Fibroblast of lung (primary cell): ENCODE measurements around the gene DOCK8. TPM values are rescaled to one million over a fixed set of nuclear protein-coding genes. Genes with fewer than 3 reads are reported as not detected.

Experiments used
- DNase-seq, 2 donors: peaks; one replicate each; pipeline versions ENCODE4 v3.0.0 to v3.0.0-alpha.2; 2010; ENCODE audit warnings: low read depth in 2 of 2
- H2AFZ ChIP-seq: 2 replicates; pipeline ENCODE4 v1.5.1; 2012; ENCODE audit warnings: low read length, control low read depth, inconsistent platforms
- H3K27ac ChIP-seq: 2 replicates; pipeline ENCODE4 v1.5.1; 2011; ENCODE audit warnings: low read length, control low read depth; ENCODE audit not compliant: insufficient read depth
- H3K27me3 ChIP-seq: 2 replicates; pipeline ENCODE4 v1.5.1; 2011; ENCODE audit warnings: mild to moderate bottlenecking, low read length; ENCODE audit not compliant: control insufficient read depth, insufficient read depth
- H3K36me3 ChIP-seq: 2 replicates; pipeline ENCODE4 v1.5.1; 2011; ENCODE audit warnings: low read length; ENCODE audit not compliant: control insufficient read depth, insufficient read depth
- H3K4me1 ChIP-seq: 2 replicates; pipeline ENCODE4 v1.5.1; 2011; ENCODE audit warnings: low read length; ENCODE audit not compliant: control insufficient read depth, insufficient read depth; ENCODE audit errors: extremely low read depth
- H3K4me2 ChIP-seq: 2 replicates; pipeline ENCODE4 v1.5.1; 2011; ENCODE audit warnings: low read length, control low read depth; ENCODE audit not compliant: insufficient read depth; ENCODE audit errors: extremely low read depth
- H3K4me3 ChIP-seq, 4 experiments: fragments of 200-600 bp in 1 of 4; sonication (generic) in 1 of 4; replicated peaks in 1 of 4; 2 replicates each; pipeline ENCODE4 v1.5.1; 2011 to 2016; ENCODE audit warnings: low read length in 4 of 4, low read depth in 3 of 4, mild to moderate bottlenecking in 3 of 4, control low read depth in 2 of 4, inconsistent platforms in 1 of 4, mixed read lengths in 1 of 4; ENCODE audit not compliant: insufficient read depth in 1 of 4; ENCODE audit errors: control extremely low read depth in 1 of 4
- H3K79me2 ChIP-seq: 2 replicates; pipeline ENCODE4 v1.5.1; 2012; ENCODE audit warnings: mild to moderate bottlenecking, low read length, inconsistent platforms; ENCODE audit not compliant: control insufficient read depth, insufficient read depth
- H3K9ac ChIP-seq: 2 replicates; pipeline ENCODE4 v1.5.1; 2011; ENCODE audit warnings: mild to moderate bottlenecking, low read length, control low read depth; ENCODE audit not compliant: insufficient read depth
- H3K9me3 ChIP-seq: 2 replicates; pipeline ENCODE4 v1.5.1; 2012; ENCODE audit warnings: low read depth, low read length; ENCODE audit not compliant: control insufficient read depth, insufficient read depth
- H4K20me1 ChIP-seq: 2 replicates; pipeline ENCODE4 v1.5.1; 2011; ENCODE audit warnings: low read length; ENCODE audit not compliant: control insufficient read depth, insufficient read depth; ENCODE audit errors: extremely low read depth
- CTCF ChIP-seq, 2 donors: IDR thresholded peaks in 1 of 2; conservative IDR thresholded peaks in 1 of 2; 1 replicate in 1 of 2; 2 replicates in 1 of 2; pipeline ENCODE4 v1.5.1; 2011 to 2012; ENCODE audit warnings: low read length in 2 of 2, control low read depth in 1 of 2, inconsistent platforms in 1 of 2, low read depth in 1 of 2, mild to moderate bottlenecking in 1 of 2
- EZH2 ChIP-seq: IDR thresholded peaks from 2 replicates; pipeline ENCODE4 v1.5.1; 2012; ENCODE audit warnings: low read length, control low read depth, mild to moderate bottlenecking; ENCODE audit errors: missing control alignments
- polyA plus RNA-seq, 2 donors: library from polyadenylated mRNA; depleted of rRNA in 1 of 2; stranded (reverse) in 1 of 2; unstranded in 1 of 2; fragments of >200 nt; gene quantifications; 2 replicates each; pipeline ENCODE4 v1.2.1, GENCODE V29; 2011 to 2012; ENCODE audit warnings: missing spikeins in 1 of 2
- total RNA-seq: library from RNA; depleted of rRNA; stranded (reverse); fragments of >200 nt; gene quantifications from 2 replicates; pipeline ENCODE4 v1.2.1, GENCODE V29; 2014

The DOCK8 gene
- total and polyA plus RNA-seq, 2 donors (not counting 1 experiment from before 2014, with no cell fraction given), result under 0.01 TPM; not detected in 1

DNA sequence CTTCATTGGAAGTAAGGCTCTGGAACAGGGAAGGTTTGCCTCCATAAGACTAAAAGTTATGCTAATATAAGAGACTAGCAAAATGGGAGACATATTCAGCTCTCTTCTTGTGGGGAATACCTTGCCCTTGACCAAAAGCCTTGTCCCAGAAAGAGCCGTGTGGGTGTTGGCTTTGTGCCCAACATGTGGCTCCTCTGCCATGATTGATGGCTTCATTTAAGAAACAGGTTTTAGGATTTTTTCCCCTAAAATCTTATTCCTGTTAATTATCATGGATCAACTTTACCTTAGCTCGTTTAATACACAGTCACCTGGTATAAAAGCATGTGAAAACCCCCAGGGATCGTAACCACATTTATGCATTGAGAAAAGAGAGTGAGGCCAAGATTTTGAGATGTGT, 38.9 kb downstream of the DOCK8 start:
- H3K9ac ChIP-seq, result no peak overlapping the region
- H3K79me2 ChIP-seq, result no peaks in the 10 kb centered on the region
- no peak for DNase-seq
- no peak overlapping the region for H3K4me2 ChIP-seq
- no peak overlapping the region for H2AFZ ChIP-seq
- H3K9me3 ChIP-seq, result no peaks in the 10 kb centered on the region
- TF ChIP-seq CTCF (conservative IDR thresholded peaks at IDR 0.05 in 1 of 2, IDR thresholded peaks at IDR 0.05 in 1 of 2; ENCODE audit: low read depth in 1 of 2, low read length in 2 of 2) (no peak), EZH2 (no peak)
- H3K27ac ChIP-seq, result no peak overlapping the region
- H3K36me3 ChIP-seq, result no peaks in the 10 kb centered on the region
- no peaks in the 10 kb centered on the region for H3K4me1 ChIP-seq
- H3K4me3 ChIP-seq, result no peak overlapping the region
- H3K27me3 ChIP-seq, result no peaks in the 10 kb centered on the region
- no peaks in the 10 kb centered on the region for H4K20me1 ChIP-seq

DNA sequence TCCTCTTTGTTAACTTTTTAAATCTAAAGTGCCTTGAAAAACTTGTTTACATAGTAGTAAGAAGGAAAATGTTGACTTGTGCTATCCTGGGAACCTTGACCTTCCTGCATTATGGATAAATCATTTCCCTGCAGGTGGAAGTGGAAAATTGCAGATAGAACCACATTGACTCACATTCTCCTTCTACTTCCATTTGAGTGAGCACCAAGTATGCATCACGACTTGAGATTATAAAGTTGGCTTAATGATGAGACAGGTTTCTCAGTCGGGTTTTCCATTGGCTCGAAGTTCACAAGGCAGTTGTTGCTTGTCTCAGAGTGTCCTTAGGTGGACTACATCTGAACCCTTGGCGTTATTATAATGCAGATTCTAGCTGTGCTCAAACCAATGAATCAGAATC, 39.9 kb downstream of the DOCK8 start:
- Histone ChIP-seq H3K4me1 (no peaks in the 10 kb centered on the region), H3K27ac (no peak overlapping the region), H3K36me3 (no peaks in the 10 kb centered on the region), H3K4me3 (no peak overlapping the region), H3K27me3 (no peaks in the 10 kb centered on the region), H2AFZ (no peak overlapping the region), H3K79me2 (no peaks in the 10 kb centered on the region), H3K9ac (no peak overlapping the region), H3K9me3 (no peaks in the 10 kb centered on the region), H3K4me2 (no peak overlapping the region), H4K20me1 (no peaks in the 10 kb centered on the region)
- DNase-seq, result no peak
- TF ChIP-seq EZH2, result no peak
- TF ChIP-seq CTCF (conservative IDR thresholded peaks at IDR 0.05 in 1 of 2, IDR thresholded peaks at IDR 0.05 in 1 of 2; ENCODE audit: low read depth in 1 of 2, low read length in 2 of 2), result no peak

- no peaks in the 10 kb centered on the region for H3K36me3 ChIP-seq
- no peak overlapping the region for H3K9ac ChIP-seq
- H2AFZ ChIP-seq, result no peak overlapping the region
- no peaks in the 10 kb centered on the region for H3K79me2 ChIP-seq
- no peak overlapping the region for H3K27ac ChIP-seq
- no peaks in the 10 kb centered on the region for H4K20me1 ChIP-seq
- DNase-seq, result no peak
- no peak overlapping the region for H3K4me3 ChIP-seq
- TF ChIP-seq EZH2, result no peak
- no peak for TF ChIP-seq CTCF (conservative IDR thresholded peaks at IDR 0.05 in 1 of 2, IDR thresholded peaks at IDR 0.05 in 1 of 2; ENCODE audit: low read depth in 1 of 2, low read length in 2 of 2)
- no peaks in the 10 kb centered on the region for H3K9me3 ChIP-seq
- no peak overlapping the region for H3K4me2 ChIP-seq
- no peaks in the 10 kb centered on the region for H3K27me3 ChIP-seq
- no peaks in the 10 kb centered on the region for H3K4me1 ChIP-seq
These were observed 43.3 kb downstream of the DOCK8 start for GRCh38 chr9:257957-258356.
